C4-2B (cell line): ENCODE measurements around the gene RBFA.

Source experiments
- CTCF ChIP-seq: fragments of 450-650 bp; conservative IDR thresholded peaks from 2 replicates; pipeline ENCODE4 v1.5.1; 2017; ENCODE audit warnings: mild to moderate bottlenecking
- ZFX ChIP-seq: fragments of 450-650 bp; IDR thresholded peaks from 2 replicates; pipeline ENCODE4 v1.6.1; 2017

DNA sequence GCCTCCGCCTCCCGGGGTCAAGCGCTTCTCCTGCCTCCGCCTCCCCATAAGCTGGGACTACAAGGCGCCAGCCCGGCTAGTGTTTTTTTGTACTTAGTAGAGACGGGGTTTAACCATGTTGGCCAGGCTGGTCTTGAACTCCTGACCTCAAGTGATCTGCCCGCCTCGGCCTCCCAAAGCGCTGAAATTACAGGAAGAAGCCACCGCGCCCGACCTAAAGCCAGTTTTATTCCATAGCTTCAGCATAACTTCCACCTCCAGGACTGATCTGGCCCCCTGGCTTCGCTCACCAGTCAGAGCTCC is 45.1 kb upstream of the RBFA start:
- TF ChIP-seq CTCF, result no peak
- TF ChIP-seq ZFX, result no peak
